NCI-H2081 (cell line): ENCODE data around the gene RHOC.
A peak's percentile ranks its signal among the peaks of the same experiment; 100 is the strongest.

ENCODE experiments used
- DNase-seq, 2 experiments: peaks; one replicate each; lab custom pipeline; 2025; lab: John Stamatoyannopoulos, UW

RHOC gene

GRCh38 chr1:112717263-112717873 lies 10.4 kb upstream of the RHOC start:
- DNase-seq: no peak

- peak; percentile 75 to 77 for DNase-seq
Measured at GRCh38 chr1:112716133-112716720, 9.3 kb upstream of the RHOC start.

- DNase-seq: peak; percentile 68 to 70
Measured at GRCh38 chr1:112715264-112716053, 8.5 kb upstream of the RHOC start, which contains the start of gene PPM1J. TSS of gene PPM1J (minus strand) at chr1:112715332. CDS start at chr1:112715301, 31 bp downstream.

GRCh38 chr1:112714313-112715263 lies 7.7 kb upstream of the RHOC start:
- DNase-seq: no peak

GRCh38 chr1:112713466-112714312 lies 6.8 kb upstream of the RHOC start:
- DNase-seq: no peak

GRCh38 chr1:112712701-112713128 lies 5.8 kb upstream of the RHOC start:
- no peak for DNase-seq

GRCh38 chr1:112712191-112712590 lies 5.3 kb upstream of the RHOC start:
- no peak for DNase-seq

GRCh38 chr1:112711670-112712069 lies 4.7 kb upstream of the RHOC start:
- DNase-seq: no peak

GRCh38 chr1:112711041-112711440 lies 4.1 kb upstream of the RHOC start:
- DNase-seq: no peak

GRCh38 chr1:112710586-112710985 lies 3.7 kb upstream of the RHOC start:
- no peak for DNase-seq

- DNase-seq: no peak
Measured at GRCh38 chr1:112710159-112710558, 3.2 kb upstream of the RHOC start.

GRCh38 chr1:112708489-112708888 lies 1.6 kb upstream of the RHOC start:
- DNase-seq: no peak

GRCh38 chr1:112708002-112708448 lies 1.1 kb upstream of the RHOC start:
- DNase-seq: no peak

GRCh38 chr1:112707221-112708001 lies 484 bp upstream of the RHOC start:
- peak; percentile 66 to 67 for DNase-seq

- peak; percentile 37 to 41 for DNase-seq
Measured at GRCh38 chr1:112704934-112705627, 1.8 kb downstream of the RHOC start.

GRCh38 chr1:112704391-112704933 lies 2.5 kb downstream of the RHOC start:
- DNase-seq: no peak

GRCh38 chr1:112703706-112704105 lies 3.2 kb downstream of the RHOC start:
- DNase-seq: no peak

- no peak for DNase-seq
Measured at GRCh38 chr1:112702420-112703261, 4.3 kb downstream of the RHOC start.
